Dedifferentiated amniotic fluid mesenchymal stem cell (primary cell): Measurements from ENCODE around the gene OR4S2.

Experiments
- DNase-seq: peaks from one replicate; pipeline ENCODE4 v3.0.0-alpha.2; 2016; ENCODE audit errors: extremely low spot score

The OR4S2 gene, protein sequence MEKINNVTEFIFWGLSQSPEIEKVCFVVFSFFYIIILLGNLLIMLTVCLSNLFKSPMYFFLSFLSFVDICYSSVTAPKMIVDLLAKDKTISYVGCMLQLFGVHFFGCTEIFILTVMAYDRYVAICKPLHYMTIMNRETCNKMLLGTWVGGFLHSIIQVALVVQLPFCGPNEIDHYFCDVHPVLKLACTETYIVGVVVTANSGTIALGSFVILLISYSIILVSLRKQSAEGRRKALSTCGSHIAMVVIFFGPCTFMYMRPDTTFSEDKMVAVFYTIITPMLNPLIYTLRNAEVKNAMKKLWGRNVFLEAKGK

DNA sequence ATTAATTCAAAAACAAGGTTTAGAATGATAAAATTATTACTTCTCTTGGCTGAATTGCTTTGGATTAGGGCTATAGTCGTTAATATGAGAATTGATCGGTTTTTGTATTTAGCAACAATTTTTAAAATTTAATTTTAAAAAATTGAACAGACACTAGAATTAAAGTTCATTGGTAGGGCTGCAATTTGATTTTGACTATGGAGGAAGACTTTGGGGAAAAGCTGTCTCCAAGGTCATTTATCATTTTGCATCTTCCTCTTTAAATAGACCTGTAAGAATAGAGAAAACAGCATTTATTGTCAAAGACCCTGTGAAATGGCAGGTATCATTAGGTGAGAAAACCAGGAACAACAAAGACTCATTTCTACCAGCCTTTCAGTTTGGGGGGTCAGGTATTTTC is at the start of gene OR4S2:
Gene OR4S2 (plus strand): TSS at position 301 of the 400 bp plus-strand sequence. CDS start 2,577 bp downstream, outside the sequence.
- DNase-seq, result no peak

DNA sequence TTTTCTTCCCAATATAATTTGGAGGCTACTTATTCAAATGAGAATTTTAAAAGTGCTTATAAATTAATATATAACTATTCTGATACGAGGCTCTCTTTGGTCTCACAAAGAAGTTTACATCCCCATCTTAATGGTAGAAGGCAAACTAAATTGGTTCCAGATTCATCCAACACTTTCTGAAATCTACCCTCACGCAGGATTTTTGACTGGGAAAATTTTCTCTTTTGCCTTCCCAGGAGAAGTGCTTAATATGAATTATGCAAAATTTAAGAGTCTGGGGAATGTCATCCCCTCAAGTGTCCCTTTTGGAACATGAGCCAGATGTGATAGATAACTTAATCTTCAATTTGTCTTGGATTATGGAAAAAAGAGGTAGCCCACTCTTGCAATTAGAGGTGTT is 40.6 kb upstream of the OR4S2 start, which contains the start of gene OR4C11:
Gene OR4C11 (minus strand): TSS at position 101 of the 400 bp plus-strand sequence. CDS start 3,272 bp downstream, outside the sequence.
- DNase-seq, result no peak

DNA sequence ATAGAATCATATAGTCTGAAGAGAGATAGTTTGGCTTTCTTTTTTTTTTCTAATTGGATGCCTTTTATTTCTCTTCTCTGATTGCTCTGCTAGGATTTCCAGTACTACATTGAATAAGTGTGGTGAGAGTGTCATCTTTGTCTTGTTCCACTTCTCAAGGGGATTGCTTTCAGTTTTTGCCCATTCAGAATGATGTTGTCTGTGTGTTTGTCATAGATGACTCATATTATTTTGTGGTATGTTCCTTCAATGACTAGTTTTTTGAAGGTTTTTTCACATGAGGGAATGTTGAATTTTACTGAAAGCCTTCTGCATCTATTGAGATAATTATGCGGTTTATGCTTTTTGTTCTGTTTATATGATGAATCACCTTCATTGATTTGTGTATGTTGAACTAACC is 23.6 kb upstream of the OR4S2 start:
- DNase-seq, result no peak

DNA sequence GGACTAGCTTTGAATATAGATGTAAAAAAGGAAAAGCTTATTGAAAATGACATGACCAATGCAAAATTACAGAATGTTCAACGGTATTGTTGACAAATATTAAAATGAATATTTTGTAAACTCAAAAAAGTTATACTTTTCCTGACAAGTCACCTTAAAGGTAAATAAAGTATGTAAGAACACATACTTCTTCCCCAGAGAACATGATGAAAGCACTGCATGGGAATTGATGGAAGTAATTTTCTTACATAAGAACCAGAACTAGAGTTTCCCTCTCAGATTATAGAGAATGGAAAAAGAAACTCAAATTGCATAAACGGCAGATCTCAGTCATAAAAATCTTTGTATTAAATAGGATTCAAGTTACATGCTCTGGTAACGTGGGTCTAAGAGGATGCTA is 13.3 kb upstream of the OR4S2 start, which contains the start of gene OR4P4:
Gene OR4P4 (plus strand): TSS at position 301 of the 400 bp plus-strand sequence.
- no peak for DNase-seq

DNA sequence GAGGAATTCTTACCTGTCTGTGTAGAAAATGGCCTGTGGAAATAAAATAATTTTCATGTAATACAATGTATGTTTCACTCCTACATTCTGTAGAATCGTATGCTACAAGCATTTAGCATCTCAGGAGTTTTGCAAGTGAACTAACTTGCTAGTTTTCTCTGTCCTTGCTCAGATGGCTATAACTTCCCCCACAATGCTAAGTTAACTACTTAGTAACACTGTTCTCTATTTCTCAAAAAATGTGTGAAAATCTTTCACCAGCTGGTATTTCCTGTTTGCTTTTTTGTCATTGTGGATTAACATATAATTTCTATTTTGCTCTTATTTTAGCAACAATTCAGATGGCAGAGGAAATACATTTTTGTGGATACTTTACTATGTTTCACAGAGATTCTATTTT is 4.4 kb downstream of the OR4S2 start:
- DNase-seq, result no peak

DNA sequence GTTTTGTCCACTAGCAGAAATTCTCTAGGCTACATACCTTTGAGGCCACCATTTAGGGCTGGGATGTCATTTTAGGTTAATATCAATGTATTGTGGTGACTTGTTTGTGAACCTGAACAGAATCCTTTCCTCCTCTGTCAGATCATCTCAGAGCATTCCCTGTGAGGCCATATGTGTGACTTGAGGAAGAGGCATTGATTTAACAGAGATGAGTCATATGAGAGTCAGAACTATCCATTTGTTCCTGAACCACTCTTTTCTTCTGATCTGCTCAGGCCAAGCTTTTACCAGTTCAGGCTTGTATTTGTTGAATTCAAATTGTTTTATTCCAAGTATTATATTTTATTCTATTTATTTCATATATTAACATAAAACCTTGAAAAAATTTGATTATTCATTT is 7.0 kb downstream of the OR4S2 start:
- no peak for DNase-seq

DNA sequence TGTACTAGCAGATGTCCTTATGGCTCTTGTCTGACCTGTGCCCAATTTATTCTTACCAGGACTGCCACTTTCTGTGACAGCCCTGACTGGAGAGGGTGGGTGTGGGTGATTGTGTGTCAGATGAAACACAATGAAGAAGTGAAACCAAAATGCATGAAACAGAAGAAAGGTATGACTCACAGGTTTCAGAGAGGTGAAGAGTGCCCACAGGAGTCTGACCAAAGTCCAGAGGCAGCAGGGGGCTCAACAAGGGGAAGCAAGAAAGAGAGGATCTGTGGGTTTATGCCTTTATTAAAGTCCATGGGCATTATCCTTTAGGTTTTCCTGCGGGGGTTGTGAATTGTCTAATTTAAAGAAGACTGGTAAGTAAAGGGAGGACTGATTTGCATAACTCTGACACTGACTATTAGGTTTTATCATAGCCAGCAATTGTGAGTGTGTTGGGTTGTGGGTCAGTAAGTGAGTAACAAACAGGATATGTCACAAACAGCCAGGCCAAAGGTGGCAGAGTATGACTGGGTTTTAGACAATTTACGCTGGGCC is 10.0 kb downstream of the OR4S2 start:
- no peak for DNase-seq

DNA sequence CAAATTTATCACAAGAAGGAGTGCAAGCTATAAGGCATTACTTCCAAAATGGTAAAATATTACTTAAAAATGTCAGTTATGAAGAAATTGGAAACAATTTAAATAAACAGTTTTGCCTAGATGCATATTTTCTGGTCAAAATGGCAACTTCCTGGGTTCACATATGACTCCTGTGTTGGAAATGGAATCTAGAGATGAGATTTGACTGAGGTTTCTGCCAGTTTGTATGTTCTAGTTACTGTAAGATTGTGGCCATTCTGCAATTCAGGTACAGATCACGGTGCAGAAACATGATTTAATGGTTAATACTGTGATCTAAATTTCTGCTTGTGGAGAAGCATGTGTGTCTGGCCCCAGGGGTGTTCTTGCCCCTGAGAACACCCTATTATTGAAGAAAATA is 10.5 kb downstream of the OR4S2 start:
- DNase-seq, result no peak

DNA sequence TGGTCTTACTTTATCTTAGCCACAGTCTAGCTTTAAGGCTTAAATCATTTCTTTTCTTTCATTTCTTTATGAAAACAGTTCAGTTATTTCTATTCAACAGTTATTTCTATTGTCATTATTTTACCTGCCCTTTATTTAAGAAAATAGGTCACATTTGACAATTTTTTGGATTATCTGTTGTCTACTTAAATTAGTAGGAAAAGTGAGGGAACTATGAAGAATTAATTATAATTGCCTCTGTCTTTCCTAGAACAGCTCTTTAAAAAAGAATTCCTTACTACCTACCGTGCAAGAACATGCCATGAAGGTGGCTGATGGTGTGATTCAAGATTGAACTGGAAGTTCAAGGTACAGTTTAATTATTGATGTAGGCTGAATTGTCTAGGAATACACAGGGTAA is 13.8 kb downstream of the OR4S2 start, which contains the start of gene OR4C6:
Gene OR4C6 (plus strand): TSS at position 301 of the 400 bp plus-strand sequence. CDS start 2,966 bp downstream, outside the sequence.
- DNase-seq, result no peak

DNA sequence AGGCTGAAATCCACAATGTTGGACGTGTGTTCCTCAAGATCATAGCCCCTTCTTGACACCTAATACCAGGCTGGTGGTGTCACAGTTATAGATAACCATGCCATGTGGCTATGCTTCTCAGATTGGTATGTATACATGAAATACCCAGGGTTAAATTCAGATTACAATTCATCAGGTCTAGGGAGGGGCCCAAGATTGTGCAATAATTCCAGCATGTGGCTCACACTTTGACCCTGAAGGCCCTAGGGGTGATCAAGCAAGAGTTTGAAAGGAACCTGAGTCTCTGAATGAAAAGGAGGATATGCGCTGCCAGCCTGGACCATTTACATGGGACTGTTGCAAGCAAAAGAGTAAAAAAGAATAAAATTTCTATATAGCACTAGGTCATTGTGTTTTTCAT is 21.2 kb downstream of the OR4S2 start:
- no peak for DNase-seq

DNA sequence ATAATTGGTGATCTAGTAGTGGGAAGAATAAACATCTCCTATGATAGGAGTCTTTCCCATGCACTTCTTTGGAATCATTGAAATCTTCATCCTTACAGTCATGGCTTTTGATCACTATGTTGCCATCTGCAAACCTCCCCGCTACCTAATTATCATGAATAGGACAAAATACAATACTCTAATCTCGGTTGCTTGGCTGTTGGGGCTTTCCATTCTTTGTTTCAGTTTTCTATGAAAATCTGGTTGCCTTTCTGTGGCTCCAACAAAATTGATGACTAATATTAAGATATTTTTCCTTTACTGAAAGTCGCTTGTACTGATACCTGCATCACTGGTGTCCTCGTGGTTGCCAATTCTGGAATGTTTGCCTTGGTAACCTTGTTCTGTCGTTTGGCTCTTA is 25.7 kb downstream of the OR4S2 start:
- DNase-seq, result no peak

DNA sequence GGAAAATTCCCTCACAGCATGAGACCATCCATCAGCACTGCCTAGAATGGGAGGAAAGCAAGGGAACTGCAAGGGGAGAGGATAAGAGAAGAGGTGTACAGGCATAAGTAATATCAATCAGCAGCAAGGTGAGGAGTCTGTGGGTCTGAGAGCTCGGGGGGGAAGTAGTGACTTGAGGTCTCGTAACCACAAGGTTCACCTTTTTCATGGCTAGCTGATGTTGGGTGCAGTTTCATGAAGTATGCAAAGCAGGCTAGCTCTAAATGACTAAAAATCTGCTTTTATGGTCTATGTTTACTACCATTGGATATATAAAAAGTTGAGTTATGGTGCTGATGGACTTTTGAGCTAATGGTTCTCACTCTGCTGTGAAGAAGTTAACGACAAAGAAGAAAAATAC is 49.7 kb downstream of the OR4S2 start:
- DNase-seq, result no peak

DNA sequence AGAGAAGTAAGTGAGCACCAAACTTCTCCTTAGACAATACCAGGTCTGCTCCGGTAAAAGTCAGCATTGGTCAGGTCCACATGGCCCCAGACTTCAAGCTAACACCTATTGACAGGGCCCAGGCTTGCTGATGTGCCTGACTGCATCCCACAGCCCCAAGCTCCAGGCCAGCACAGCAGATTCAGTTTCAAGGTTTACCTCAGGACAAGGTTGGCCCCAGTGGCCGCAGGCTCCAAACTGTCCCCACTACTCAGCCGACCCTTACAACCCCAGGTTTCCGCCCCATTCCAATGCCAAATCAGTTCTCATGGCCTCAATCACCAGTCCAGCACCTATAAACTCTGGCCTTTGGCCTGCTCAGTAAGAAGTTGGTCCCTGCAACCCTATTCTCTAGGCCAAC is 53.3 kb downstream of the OR4S2 start:
- DNase-seq, result peak; percentile 0
